HG02973 (cell line): ENCODE results near the gene BCAN.

ENCODE experiments used
- ATAC-seq: cut with Tn5 transposase; IDR thresholded peaks from one replicate; pipeline ENCODE4 v1.9.1; 2021; ENCODE audit warnings: moderate library complexity; ENCODE audit not compliant: unreplicated experiment

BCAN gene

GRCh38 chr1:156659661-156659987 lies 17.7 kb downstream of the BCAN start:
- no peak for ATAC-seq

DNA sequence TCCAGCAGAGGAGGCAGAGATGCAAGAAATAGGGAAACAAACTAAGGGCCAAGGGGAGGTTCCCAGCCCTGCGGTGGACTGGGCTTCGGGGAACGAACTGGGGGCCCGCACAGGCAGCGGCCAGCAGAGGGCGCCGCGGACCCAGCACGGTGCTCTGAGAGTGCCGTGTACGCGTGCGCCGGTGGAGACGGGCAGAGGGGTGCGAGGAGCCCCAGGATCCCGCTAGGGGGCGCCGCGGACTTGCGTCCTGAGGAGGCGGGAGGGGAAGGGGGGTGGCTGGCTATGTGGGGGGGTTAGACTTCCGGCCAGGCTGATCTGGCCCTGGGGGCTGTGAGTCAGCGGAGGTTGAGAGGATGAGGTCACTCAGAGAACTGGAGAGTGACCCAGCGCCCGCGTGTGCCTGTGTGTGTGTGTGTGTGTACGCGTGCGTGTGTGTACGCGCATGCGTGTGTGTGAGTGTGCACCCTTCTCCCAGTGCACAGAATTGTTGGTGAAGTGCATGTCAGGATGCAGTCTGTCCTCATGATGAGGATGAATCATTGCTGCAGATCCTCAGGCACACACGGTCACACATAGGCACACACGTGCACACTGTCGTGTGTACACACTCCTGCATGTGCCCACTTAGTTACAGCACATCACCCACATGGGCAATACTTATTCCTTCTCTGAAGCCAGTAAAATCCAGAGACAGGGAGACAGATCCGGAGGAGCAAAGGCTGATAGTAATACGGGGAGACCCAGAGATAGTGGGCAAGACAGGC lies 18.3 kb downstream of the BCAN start:
- ATAC-seq = peak; percentile 52

DNA sequence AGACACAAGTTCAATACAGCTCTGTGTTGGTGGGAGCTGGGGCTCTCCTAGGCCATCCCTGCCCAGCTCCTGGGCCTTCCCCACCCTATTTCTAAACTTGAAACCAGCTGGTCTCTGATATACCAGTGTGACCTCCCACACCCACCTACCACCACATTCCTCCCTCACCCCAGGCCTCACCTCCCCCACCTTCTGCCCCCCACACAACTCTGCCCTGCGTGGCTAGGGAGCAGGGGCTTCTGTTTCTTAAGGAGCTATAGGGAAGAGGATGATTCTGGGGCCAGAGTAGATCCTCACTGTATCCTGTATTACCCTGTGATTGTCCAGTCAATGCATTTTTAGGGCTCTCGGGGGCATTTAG lies 18.8 kb downstream of the BCAN start:
- ATAC-seq = no peak

- no peak for ATAC-seq
These were observed 20.3 kb downstream of the BCAN start for GRCh38 chr1:156662005-156662799.

DNA sequence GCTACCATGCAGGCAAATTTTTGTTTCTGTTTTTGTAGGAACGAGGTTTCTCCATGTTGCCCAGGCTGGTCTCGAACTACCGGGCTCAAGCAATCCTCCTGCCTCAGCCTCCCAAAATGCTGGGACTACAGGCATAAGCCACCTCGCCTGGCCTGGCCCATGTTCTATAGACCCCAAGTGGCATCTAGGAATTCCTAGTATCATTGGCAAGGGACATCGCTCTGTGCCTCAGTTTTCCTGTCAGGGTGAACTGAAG lies 20.8 kb downstream of the BCAN start:
- ATAC-seq = no peak

- no peak for ATAC-seq
These were observed 21.3 kb downstream of the BCAN start for GRCh38 chr1:156663178-156663577.

- ATAC-seq = no peak
These were observed 22.3 kb downstream of the BCAN start for GRCh38 chr1:156664046-156664766.

GRCh38 chr1:156664767-156665411 lies 23.0 kb downstream of the BCAN start:
- no peak for ATAC-seq

DNA sequence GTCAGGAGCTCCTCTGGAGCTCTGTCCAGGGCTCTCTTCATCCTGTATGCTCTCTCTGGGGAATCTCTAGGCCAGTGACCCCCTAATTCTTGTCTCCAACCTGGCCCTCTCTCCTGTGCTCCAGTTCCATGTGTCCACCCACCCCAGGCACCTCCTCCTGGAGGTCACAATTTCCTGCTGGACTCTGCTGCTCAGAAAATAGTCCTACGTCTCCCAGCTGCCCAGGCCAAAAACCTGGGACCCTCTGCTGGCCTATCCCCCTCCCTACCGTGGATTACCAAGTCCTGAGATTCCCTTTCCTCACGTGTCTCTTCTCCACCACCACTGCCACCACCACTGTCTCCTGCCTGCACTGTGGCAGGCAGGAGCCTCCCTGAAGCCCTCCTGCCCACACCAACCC lies 23.6 kb downstream of the BCAN start:
- ATAC-seq = no peak

DNA sequence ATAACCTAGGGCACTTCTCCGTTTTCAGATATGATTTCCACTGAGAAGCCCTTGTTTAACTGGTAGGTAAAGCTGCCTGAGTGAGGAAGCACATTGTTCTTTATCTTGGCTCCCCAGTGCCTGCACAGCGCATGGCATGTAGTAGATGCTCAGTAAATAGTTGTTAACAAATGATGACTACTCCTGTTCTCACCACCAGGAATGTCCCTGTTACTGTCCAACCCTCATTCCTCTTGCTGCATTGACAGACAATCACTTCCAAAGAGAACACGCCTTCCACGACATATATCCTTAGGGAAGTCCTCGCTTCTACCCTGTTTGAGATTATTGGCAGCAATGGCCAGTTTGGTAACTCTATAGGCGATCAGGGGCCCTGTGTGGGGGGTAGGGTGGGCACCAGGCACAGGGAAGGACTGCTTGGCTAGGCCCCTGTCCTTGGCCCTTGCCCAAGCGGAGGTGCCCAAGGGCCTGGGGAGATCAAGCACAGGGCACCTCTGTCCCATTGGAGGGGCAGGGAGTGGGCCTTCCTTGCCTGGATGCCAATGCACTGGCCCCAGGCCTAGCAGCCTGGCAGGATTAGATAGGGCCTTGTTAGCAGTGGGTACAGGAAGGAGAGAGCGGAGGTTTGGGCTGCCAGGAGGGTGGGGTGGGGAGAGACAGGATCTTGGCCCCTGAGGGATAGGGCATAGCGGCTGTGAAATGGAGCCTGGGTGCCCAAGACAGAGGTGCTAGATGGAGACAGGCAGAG lies 25.1 kb downstream of the BCAN start:
- no peak for ATAC-seq

- ATAC-seq = no peak
These were observed 25.7 kb downstream of the BCAN start for GRCh38 chr1:156667610-156667967.

DNA sequence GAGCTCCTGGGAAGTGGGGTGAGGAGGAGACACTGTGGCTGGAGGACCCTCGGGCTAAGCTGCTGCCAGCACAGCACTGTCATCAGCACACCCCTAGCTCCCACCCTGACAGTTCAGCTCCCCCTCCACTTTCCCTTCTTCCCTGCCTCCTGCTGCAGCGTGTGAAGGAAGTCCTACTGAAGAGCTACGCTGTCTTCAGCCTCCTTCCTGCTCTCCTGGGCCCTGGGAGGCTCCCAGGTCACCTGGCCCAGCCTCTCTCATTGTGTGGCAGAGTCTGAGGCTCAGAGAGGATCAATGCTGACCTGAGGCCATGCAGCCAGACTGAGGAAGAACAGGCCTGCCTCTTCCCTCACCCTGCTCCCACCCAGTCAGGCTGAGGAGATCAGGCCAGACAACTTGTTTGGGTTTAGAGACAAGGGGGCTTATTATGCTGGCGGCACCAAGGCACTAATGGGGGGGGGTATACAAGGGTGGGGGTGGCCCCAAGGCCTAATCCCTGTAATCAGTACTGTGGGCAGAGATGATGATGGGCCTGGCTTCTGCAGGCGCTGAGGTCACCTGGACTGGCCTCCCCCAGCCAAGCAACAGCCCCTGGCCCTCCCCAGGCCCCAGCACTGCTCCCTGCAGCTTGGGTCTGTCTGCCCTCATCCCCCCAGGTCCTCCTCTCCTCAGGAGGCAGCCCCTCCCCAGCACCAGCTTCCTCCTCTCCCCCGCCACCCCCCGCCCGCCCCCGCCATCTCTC lies 26.2 kb downstream of the BCAN start:
- ATAC-seq = no peak

- no peak for ATAC-seq
These were observed 27.1 kb downstream of the BCAN start for GRCh38 chr1:156668801-156669637.

DNA sequence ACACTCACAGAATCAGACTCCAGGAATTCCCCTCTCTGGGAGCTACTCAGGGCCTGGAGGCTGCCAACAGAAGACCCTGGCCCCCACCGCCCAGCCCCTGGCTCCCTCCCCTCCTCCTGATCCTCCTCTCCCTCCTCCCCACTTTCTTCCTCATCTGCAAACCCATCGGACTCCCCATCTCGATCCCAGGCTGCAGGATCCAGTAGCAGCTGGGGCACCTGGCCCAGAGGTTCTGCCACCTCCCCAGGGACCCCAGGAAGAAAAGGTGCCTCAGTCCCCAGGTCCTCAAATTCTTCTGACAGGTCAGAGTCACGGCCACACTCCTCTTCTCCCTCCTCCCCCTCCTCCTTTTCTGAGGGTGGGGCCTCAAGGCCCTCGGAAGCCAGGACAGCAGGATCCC lies 27.9 kb downstream of the BCAN start:
- no peak for ATAC-seq

DNA sequence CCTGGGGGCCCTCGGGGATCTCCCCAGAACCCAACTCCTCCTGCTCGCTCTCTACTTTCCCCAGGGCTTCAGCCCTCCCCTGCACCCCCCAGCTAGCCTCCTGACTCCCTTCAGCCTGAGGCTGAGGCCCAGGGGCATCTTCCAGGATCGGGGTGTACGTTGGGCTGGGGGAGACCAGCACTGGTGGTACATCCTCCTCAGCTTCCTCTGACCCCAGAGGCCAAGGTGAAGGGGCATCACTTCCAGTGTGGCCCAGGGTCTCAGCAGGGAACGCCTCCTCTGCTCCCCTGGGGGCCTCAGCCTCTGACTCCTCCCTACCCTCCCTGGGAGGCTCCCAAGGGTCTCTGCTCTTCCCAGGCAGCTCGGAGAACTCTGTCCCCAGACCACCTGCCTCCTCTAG lies 28.4 kb downstream of the BCAN start:
- no peak for ATAC-seq

DNA sequence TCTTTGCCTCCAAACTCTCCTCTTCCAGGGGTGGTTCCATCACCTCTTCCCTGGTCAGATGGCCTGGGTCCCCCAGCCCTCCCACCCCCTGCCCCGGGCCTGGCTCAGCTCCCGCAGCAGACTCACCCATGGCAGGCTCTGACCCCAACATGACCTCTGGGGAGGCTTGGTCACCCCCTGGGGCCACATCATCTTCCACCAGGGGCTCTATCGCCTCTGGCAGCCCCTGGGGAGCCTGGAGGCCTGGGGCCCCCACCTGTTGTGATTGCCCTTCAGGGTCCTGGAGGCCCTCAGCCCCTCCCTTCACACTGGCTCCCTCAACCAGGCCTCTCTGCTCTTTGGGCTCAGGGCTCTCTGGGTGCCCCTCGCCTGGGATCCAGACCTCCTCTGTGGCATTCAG lies 28.9 kb downstream of the BCAN start:
- no peak for ATAC-seq

- ATAC-seq = no peak
These were observed 29.9 kb downstream of the BCAN start for GRCh38 chr1:156671804-156672203.

GRCh38 chr1:156673387-156674121 lies 31.6 kb downstream of the BCAN start:
- no peak for ATAC-seq
